HG03354 (cell line): Measurements from ENCODE around the gene UBE2O.

Source experiments
- ATAC-seq: cut with Tn5 transposase; IDR thresholded peaks from one replicate; pipeline ENCODE4 v1.9.1; 2021; ENCODE audit warnings: mild to moderate bottlenecking; ENCODE audit not compliant: unreplicated experiment, poor library complexity, severe bottlenecking

The UBE2O gene

GRCh38 chr17:76469076-76469990 is 16.4 kb upstream of the UBE2O start:
- no peak for ATAC-seq

GRCh38 chr17:76468634-76469010 is 15.7 kb upstream of the UBE2O start:
- no peak for ATAC-seq

GRCh38 chr17:76467809-76468633 is 15.1 kb upstream of the UBE2O start:
- no peak for ATAC-seq

- no peak for ATAC-seq
Observed at GRCh38 chr17:76467366-76467765, 14.4 kb upstream of the UBE2O start, which contains the start of gene AANAT. Gene AANAT, plus strand, starts transcription at chr17:76467603. Its CDS starts 1,144 bp downstream, at chr17:76468747.

- ATAC-seq = no peak
Observed at GRCh38 chr17:76466775-76467130, 13.8 kb upstream of the UBE2O start.

- no peak for ATAC-seq
Observed at GRCh38 chr17:76462556-76463290, 9.8 kb upstream of the UBE2O start.

GRCh38 chr17:76461765-76462555 is 9.0 kb upstream of the UBE2O start:
- ATAC-seq = no peak

- ATAC-seq = no peak
Observed at GRCh38 chr17:76459674-76460073, 6.7 kb upstream of the UBE2O start.

GRCh38 chr17:76458580-76459490 is 5.9 kb upstream of the UBE2O start:
- ATAC-seq = no peak

- no peak for ATAC-seq
Observed at GRCh38 chr17:76453431-76453743, 435 bp upstream of the UBE2O start.

GRCh38 chr17:76452127-76452659 is 759 bp downstream of the UBE2O start:
- no peak for ATAC-seq

- ATAC-seq = no peak
Observed at GRCh38 chr17:76451506-76451905, 1.4 kb downstream of the UBE2O start.

GRCh38 chr17:76449126-76449525 is 3.8 kb downstream of the UBE2O start:
- no peak for ATAC-seq

- no peak for ATAC-seq
Observed at GRCh38 chr17:76447931-76448652, 4.9 kb downstream of the UBE2O start.

GRCh38 chr17:76446449-76447231 is 6.3 kb downstream of the UBE2O start:
- ATAC-seq = no peak

- no peak for ATAC-seq
Observed at GRCh38 chr17:76445697-76446448, 7.1 kb downstream of the UBE2O start.
